ENCODE results near the gene NCAPD2.
"Not testable (repeated sequence)": the region's sequence is repeated elsewhere in the genome, so short reads cannot be mapped to it uniquely, and the experiment has no call there.

The NCAPD2 gene

GRCh38 chr12:6533923-6534694 lies 40.2 kb downstream of the NCAPD2 start, which contains the start of gene GAPDH:
TSS of gene GAPDH (plus strand) at chr12:6534517. CDS start at chr12:6534833, 316 bp downstream.
- in situ Hi-C loops (cut with HindIII; ENCODE audit: low sequenced_read_pairs) = no loop called here

DNA sequence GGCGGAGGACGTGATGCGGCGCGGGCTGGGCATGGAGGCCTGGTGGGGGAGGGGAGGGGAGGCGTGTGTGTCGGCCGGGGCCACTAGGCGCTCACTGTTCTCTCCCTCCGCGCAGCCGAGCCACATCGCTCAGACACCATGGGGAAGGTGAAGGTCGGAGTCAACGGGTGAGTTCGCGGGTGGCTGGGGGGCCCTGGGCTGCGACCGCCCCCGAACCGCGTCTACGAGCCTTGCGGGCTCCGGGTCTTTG lies 40.7 kb downstream of the NCAPD2 start:
- in situ Hi-C loops (cut with HindIII; ENCODE audit: low sequenced_read_pairs) = no loop called here

DNA sequence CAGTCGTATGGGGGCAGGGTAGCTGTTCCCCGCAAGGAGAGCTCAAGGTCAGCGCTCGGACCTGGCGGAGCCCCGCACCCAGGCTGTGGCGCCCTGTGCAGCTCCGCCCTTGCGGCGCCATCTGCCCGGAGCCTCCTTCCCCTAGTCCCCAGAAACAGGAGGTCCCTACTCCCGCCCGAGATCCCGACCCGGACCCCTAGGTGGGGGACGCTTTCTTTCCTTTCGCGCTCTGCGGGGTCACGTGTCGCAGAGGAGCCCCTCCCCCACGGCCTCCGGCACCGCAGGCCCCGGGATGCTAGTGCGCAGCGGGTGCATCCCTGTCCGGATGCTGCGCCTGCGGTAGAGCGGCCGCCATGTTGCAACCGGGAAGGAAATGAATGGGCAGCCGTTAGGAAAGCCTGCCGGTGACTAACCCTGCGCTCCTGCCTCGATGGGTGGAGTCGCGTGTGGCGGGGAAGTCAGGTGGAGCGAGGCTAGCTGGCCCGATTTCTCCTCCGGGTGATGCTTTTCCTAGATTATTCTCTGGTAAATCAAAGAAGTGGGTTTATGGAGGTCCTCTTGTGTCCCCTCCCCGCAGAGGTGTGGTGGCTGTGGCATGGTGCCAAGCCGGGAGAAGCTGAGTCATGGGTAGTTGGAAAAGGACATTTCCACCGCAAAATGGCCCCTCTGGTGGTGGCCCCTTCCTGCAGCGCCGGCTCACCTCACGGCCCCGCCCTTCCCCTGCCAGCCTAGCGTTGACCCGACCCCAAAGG lies 41.2 kb downstream of the NCAPD2 start:
- in situ Hi-C loops (cut with HindIII; ENCODE audit: low sequenced_read_pairs) = no loop called here

DNA sequence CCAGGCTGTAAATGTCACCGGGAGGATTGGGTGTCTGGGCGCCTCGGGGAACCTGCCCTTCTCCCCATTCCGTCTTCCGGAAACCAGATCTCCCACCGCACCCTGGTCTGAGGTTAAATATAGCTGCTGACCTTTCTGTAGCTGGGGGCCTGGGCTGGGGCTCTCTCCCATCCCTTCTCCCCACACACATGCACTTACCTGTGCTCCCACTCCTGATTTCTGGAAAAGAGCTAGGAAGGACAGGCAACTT lies 41.7 kb downstream of the NCAPD2 start:
- in situ Hi-C loops (cut with HindIII; ENCODE audit: low sequenced_read_pairs) = no loop called here

DNA sequence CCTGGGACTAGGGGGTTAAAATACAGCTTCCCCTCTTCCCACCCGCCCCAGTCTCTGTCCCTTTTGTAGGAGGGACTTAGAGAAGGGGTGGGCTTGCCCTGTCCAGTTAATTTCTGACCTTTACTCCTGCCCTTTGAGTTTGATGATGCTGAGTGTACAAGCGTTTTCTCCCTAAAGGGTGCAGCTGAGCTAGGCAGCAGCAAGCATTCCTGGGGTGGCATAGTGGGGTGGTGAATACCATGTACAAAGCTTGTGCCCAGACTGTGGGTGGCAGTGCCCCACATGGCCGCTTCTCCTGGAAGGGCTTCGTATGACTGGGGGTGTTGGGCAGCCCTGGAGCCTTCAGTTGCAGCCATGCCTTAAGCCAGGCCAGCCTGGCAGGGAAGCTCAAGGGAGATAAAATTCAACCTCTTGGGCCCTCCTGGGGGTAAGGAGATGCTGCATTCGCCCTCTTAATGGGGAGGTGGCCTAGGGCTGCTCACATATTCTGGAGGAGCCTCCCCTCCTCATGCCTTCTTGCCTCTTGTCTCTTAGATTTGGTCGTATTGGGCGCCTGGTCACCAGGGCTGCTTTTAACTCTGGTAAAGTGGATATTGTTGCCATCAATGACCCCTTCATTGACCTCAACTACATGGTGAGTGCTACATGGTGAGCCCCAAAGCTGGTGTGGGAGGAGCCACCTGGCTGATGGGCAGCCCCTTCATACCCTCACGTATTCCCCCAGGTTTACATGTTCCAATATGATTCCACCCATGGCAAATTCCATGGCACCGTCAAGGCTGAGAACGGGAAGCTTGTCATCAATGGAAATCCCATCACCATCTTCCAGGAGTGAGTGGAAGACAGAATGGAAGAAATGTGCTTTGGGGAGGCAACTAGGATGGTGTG lies 42.3 kb downstream of the NCAPD2 start:
- in situ Hi-C loops (cut with HindIII; ENCODE audit: low sequenced_read_pairs) = no loop called here

DNA sequence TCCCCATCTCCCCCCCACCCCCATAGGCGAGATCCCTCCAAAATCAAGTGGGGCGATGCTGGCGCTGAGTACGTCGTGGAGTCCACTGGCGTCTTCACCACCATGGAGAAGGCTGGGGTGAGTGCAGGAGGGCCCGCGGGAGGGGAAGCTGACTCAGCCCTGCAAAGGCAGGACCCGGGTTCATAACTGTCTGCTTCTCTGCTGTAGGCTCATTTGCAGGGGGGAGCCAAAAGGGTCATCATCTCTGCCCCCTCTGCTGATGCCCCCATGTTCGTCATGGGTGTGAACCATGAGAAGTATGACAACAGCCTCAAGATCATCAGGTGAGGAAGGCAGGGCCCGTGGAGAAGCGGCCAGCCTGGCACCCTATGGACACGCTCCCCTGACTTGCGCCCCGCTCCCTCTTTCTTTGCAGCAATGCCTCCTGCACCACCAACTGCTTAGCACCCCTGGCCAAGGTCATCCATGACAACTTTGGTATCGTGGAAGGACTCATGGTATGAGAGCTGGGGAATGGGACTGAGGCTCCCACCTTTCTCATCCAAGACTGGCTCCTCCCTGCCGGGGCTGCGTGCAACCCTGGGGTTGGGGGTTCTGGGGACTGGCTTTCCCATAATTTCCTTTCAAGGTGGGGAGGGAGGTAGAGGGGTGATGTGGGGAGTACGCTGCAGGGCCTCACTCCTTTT lies 43.1 kb downstream of the NCAPD2 start:
- in situ Hi-C loops (cut with HindIII; ENCODE audit: low sequenced_read_pairs) = no loop called here

GRCh38 chr12:6537580-6538419 lies 43.9 kb downstream of the NCAPD2 start:
- in situ Hi-C loops (cut with HindIII; ENCODE audit: low sequenced_read_pairs) = not testable (repeated sequence)

DNA sequence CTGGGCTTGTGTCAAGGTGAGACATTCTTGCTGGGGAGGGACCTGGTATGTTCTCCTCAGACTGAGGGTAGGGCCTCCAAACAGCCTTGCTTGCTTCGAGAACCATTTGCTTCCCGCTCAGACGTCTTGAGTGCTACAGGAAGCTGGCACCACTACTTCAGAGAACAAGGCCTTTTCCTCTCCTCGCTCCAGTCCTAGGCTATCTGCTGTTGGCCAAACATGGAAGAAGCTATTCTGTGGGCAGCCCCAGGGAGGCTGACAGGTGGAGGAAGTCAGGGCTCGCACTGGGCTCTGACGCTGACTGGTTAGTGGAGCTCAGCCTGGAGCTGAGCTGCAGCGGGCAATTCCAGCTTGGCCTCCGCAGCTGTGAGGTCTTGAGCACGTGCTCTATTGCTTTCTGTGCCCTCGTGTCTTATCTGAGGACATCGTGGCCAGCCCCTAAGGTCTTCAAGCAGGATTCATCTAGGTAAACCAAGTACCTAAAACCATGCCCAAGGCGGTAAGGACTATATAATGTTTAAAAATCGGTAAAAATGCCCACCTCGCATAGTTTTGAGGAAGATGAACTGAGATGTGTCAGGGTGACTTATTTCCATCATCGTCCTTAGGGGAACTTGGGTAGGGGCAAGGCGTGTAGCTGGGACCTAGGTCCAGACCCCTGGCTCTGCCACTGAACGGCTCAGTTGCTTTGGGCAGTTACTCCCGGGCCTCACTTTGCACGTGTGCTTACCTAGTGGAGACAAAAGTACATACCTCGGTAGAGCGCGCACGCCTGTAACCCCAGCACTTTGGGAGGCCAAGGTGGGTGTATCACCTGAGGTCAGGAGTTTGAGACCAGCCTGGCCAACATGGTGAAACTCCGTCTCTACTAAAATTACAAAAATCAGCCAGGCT lies 44.8 kb downstream of the NCAPD2 start:
- in situ Hi-C loops (cut with HindIII; ENCODE audit: low sequenced_read_pairs) = no loop called here

GRCh38 chr12:6539314-6539682 lies 45.4 kb downstream of the NCAPD2 start:
- in situ Hi-C loops (cut with HindIII; ENCODE audit: low sequenced_read_pairs) = no loop called here

DNA sequence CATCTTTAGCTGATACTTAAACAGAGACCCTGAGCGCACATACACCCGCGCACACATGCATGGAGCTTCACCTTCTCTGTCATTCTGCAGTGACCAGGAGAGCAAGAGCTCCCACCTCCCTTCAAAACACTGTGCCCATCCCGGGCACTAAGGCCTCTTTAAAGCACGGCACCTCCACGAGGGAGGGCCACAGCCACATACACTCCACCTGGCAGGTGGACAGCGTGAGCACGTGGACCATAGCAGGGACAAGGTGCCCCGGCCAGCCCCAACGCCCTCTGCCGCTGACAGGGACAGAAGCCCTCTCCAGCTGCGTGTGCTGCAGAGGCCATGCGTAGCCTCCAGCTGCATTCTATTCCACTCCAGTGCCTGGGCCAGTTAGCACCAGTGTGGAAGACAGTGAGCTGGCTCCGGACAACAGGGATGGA lies 45.8 kb downstream of the NCAPD2 start:
- in situ Hi-C loops (cut with HindIII; ENCODE audit: low sequenced_read_pairs) = no loop called here

- in situ Hi-C loops (cut with HindIII; ENCODE audit: low sequenced_read_pairs) = no loop called here
Observed at GRCh38 chr12:6540181-6540877, 46.4 kb downstream of the NCAPD2 start.

DNA sequence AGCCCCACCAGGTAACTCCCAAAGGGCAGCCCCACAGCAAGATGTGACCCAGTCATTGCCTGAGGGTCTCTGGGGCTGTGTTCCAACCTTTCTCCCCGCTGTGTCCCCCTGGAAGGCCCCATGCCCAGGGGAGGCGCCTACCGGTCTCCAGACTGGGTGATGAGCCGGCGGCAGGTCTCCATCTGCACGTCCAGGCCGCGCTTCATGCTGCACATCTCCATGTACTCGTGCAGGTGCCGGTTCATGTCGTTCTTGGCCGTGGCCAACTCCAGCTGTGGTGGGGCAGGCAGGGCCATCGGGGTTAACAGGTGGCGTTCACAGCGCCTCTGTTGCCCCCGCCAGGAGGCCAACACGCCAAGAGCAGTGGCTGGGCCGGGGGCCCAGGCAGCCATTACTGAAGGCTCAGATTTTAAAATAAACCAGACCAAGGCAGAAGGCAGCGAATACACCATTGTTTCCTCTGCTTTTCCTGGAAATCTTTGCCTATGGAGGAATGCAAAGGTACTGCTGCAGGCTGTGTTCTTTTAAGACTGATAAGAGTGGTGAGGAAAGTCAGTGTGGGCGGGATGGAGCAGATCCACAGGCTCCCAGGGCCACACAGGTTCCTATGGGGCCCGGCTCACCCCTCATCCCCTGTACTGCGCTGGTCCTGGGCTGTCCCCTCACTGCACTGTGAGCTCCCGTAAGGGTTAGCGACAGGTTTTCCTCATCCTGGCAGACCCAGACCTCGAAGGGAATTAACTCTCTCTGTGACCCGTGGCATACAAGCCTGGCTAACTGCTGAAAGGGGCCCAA lies 47.7 kb downstream of the NCAPD2 start:
- in situ Hi-C loops (cut with HindIII; ENCODE audit: low sequenced_read_pairs) = no loop called here

DNA sequence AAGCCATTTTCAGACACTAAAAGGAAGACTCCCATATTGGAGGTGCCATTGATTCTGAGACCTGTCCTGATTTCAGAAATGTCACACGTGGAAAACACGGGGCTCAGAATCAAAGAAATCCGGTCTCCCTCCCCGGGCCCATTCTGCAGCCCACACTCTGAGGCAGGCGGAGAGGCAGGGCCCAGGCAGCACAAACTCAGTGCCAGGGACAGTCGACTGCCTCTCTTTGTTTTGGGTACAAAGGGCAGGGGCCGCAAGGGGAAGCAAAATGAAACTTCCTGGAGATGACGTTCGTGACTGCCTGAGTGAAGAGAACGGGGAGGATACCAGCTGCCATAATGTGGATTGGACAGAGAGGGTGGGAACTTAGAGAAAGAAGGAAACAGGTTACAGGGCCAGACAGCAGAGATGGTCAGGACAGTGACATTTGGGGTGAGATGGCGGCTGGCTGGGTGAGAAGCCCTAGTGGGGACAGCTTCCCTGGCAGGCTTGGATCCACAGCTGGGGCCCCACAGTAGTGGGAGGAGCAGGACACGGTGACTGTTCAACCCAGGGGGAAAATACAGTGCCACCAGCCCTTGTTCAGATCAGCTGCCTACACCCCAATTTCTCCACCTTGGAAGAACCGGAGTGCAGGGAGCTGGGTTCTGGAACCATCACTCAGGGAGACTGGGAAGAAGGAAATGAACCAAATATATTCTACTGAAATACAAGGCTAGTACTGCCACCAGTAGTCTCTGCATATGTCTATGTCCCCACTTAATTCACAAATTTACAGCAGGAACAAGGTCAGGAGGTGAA lies 48.5 kb downstream of the NCAPD2 start:
- in situ Hi-C loops (cut with HindIII; ENCODE audit: low sequenced_read_pairs) = no loop called here

- in situ Hi-C loops (cut with HindIII; ENCODE audit: low sequenced_read_pairs) = no loop called here
Observed at GRCh38 chr12:6546016-6546415, 52.1 kb downstream of the NCAPD2 start.

DNA sequence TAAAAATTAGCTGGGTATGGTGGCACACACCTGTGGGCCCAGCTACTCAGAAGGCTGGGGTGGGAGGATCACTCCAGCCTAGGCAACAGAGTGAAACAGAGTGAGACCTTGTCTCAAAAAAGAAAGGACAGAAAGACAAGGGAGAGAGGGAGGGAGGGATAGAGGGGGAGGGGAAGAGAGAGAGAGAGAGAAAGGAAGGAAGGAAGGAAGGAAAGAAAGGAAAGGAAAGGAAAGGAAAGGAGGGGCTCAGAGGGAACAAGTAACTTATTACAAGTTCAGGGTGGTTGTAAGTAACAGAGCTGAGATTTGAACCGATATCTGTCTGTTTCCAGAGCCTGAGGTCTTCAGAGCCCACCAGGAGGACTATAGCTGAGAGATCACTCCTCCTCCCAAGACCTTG lies 53.7 kb downstream of the NCAPD2 start:
- in situ Hi-C loops (cut with HindIII; ENCODE audit: low sequenced_read_pairs) = no loop called here

- in situ Hi-C loops (cut with HindIII; ENCODE audit: low sequenced_read_pairs) = no loop called here
Observed at GRCh38 chr12:6547987-6548386, 54.1 kb downstream of the NCAPD2 start.

GRCh38 chr12:6548556-6548955 lies 54.7 kb downstream of the NCAPD2 start:
- in situ Hi-C loops (cut with HindIII; ENCODE audit: low sequenced_read_pairs) = no loop called here
